OCI-LY1 (cell line): ENCODE data around the gene DNAH9.

Source experiments
- EZH2 ChIP-seq: fragments of 200-600 bp; sonication (generic), shearing (Covaris generic); IDR thresholded peaks from 2 replicates; pipeline ENCODE4 v1.8.0; 2017; ENCODE audit warnings: borderline replicate concordance, mixed run types, mild to moderate bottlenecking, antibody characterized with exemption, low read length, moderate library complexity, mixed read lengths
- TF ChIP-seq, protein P1 (sequence below): fragments of 200-600 bp; sonication (generic), shearing (Covaris generic); IDR thresholded peaks from 2 replicates; pipeline ENCODE4 v1.5.1; 2017; ENCODE audit warnings: mild to moderate bottlenecking, antibody characterized with exemption, low read length, moderate library complexity, mixed read lengths

DNA sequence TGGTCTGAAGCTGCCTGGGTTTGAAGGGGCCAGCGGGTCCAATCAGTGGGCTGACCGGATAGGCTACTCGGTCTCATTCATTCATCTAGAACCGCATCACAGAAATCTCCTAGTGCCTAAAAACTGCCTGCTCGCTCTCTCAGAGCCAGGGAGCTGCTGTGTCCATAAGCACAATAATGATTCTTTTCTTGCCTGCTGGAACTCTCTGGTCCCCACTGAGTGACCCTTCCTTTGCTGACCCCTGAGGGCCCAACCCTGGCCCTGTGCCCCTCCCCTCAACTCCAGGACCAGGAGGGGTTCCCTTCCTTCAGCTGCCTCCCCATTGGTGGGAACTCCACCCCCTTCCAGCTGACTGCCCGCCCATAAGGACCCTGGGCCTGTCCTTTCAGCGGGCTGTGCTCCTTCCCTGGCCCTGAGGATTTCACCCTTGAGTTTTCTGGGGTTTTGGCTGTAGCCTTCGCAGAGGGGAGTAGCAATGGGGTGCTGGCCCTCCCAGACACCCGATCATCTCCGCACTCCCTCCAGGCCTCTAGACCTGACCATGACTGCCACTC is 39.5 kb upstream of the DNAH9 start:
- TF ChIP-seq, protein P1, sequence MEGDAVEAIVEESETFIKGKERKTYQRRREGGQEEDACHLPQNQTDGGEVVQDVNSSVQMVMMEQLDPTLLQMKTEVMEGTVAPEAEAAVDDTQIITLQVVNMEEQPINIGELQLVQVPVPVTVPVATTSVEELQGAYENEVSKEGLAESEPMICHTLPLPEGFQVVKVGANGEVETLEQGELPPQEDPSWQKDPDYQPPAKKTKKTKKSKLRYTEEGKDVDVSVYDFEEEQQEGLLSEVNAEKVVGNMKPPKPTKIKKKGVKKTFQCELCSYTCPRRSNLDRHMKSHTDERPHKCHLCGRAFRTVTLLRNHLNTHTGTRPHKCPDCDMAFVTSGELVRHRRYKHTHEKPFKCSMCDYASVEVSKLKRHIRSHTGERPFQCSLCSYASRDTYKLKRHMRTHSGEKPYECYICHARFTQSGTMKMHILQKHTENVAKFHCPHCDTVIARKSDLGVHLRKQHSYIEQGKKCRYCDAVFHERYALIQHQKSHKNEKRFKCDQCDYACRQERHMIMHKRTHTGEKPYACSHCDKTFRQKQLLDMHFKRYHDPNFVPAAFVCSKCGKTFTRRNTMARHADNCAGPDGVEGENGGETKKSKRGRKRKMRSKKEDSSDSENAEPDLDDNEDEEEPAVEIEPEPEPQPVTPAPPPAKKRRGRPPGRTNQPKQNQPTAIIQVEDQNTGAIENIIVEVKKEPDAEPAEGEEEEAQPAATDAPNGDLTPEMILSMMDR = no peak
- TF ChIP-seq EZH2 = no peak
